SK-N-SH treated with all-trans-retinoic acid at 6 μM for 48 hours (cell line): ENCODE measurements around the gene CISD3.

Source experiments
- ATAC-seq: fragments of 200-7000 bp; cut with Tn5 transposase; 3 replicates; pipeline ENCODE4 v1.9.1; 2020; ENCODE audit warnings: mild to moderate bottlenecking, moderate library complexity
- ARNTL ChIP-seq: fragments of 450-650 bp; formaldehyde crosslinking; IDR thresholded peaks from 2 replicates; pipeline ENCODE4 v1.5.0; 2020; ENCODE audit warnings: low read depth, mild to moderate bottlenecking, moderate library complexity, borderline replicate concordance
- BACH2 ChIP-seq: fragments of 250-450 bp; sonication (Bioruptor Pico); IDR thresholded peaks from 2 replicates; pipeline ENCODE4 v1.9.0; 2021; ENCODE audit warnings: mild to moderate bottlenecking, borderline replicate concordance
- CSDC2 ChIP-seq: fragments of 250-450 bp; sonication (Bioruptor Pico); IDR thresholded peaks from 2 replicates; pipeline ENCODE4 v1.5.0; 2020; ENCODE audit warnings: mild to moderate bottlenecking, moderate library complexity
- GLIS3 ChIP-seq: fragments of 250-450 bp; sonication (Bioruptor Pico); IDR thresholded peaks from 2 replicates; pipeline ENCODE4 v1.5.0; 2020; ENCODE audit warnings: mild to moderate bottlenecking, moderate library complexity
- ISL1 ChIP-seq: fragments of 250-450 bp; sonication (Bioruptor Pico); IDR thresholded peaks from 2 replicates; pipeline ENCODE4 v2.1.2; 2022; ENCODE audit warnings: mild to moderate bottlenecking, moderate library complexity
- OSR1 ChIP-seq: fragments of 250-450 bp; sonication (Bioruptor Pico); IDR thresholded peaks from 2 replicates; pipeline ENCODE4 v1.8.0; 2022; ENCODE audit warnings: moderate library complexity, mild to moderate bottlenecking, inconsistent platforms
- PPARA ChIP-seq: fragments of 250-450 bp; sonication (Bioruptor Pico); IDR thresholded peaks from 2 replicates; pipeline ENCODE4 v1.5.0; 2020; ENCODE audit warnings: mild to moderate bottlenecking, borderline replicate concordance
- SNAI2 ChIP-seq: fragments of 250-450 bp; sonication (Bioruptor Pico); IDR thresholded peaks from 2 replicates; pipeline ENCODE4 v1.5.0; 2020; ENCODE audit warnings: mild to moderate bottlenecking, moderate library complexity
- TCF4 ChIP-seq: fragments of 250-450 bp; sonication (Bioruptor Pico); IDR thresholded peaks from 2 replicates; pipeline ENCODE4 v1.8.0; 2021; ENCODE audit warnings: mild to moderate bottlenecking, moderate library complexity, borderline replicate concordance
- TOX ChIP-seq: fragments of 250-450 bp; sonication (Bioruptor Pico); IDR thresholded peaks from 2 replicates; pipeline ENCODE4 v1.8.0; 2021; ENCODE audit warnings: mild to moderate bottlenecking, moderate library complexity, borderline replicate concordance
- ZC3H10 ChIP-seq: fragments of 250-450 bp; sonication (Bioruptor Pico); IDR thresholded peaks from 2 replicates; pipeline ENCODE4 v1.5.1; 2021; ENCODE audit warnings: mild to moderate bottlenecking, moderate library complexity
- ZFP3 ChIP-seq: fragments of 250-450 bp; sonication (Bioruptor Pico); IDR thresholded peaks from 2 replicates; pipeline ENCODE4 v1.5.0; 2020; ENCODE audit warnings: mild to moderate bottlenecking, moderate library complexity
- ZFP30 ChIP-seq: fragments of 450-650 bp; formaldehyde crosslinking; IDR thresholded peaks from 2 replicates; pipeline ENCODE4 v1.5.0; 2022; ENCODE audit warnings: mild to moderate bottlenecking, moderate library complexity
- ZNF565 ChIP-seq: fragments of 450-650 bp; formaldehyde crosslinking; conservative IDR thresholded peaks from 2 replicates; pipeline ENCODE4 v1.5.0; 2020; ENCODE audit warnings: low read depth, mild to moderate bottlenecking, moderate library complexity
- ZNF8 ChIP-seq: fragments of 450-650 bp; formaldehyde crosslinking; IDR thresholded peaks from 2 replicates; pipeline ENCODE4 v1.5.0; 2020; ENCODE audit warnings: mild to moderate bottlenecking, moderate library complexity
- TF ChIP-seq, protein P1 (sequence below): fragments of 250-450 bp; sonication (Bioruptor Pico); IDR thresholded peaks from 2 replicates; pipeline ENCODE4 v1.5.1; 2021; ENCODE audit warnings: mild to moderate bottlenecking, moderate library complexity
- TF ChIP-seq, protein P2 (sequence below): fragments of 250-450 bp; sonication (Bioruptor Pico); IDR thresholded peaks from 2 replicates; pipeline ENCODE4 v1.8.0; 2021; ENCODE audit warnings: low read depth, mild to moderate bottlenecking, moderate library complexity, borderline replicate concordance
- TF ChIP-seq, protein P3 (sequence below): fragments of 250-450 bp; sonication (Bioruptor Pico); IDR thresholded peaks from 2 replicates; pipeline ENCODE4 v1.5.1; 2020; ENCODE audit warnings: low read depth, mild to moderate bottlenecking, moderate library complexity
- TF ChIP-seq, protein P4 (sequence below): fragments of 250-450 bp; sonication (Bioruptor Pico); IDR thresholded peaks from 2 replicates; pipeline ENCODE4 v1.5.0; 2020; ENCODE audit warnings: mild to moderate bottlenecking, moderate library complexity
- TF ChIP-seq, protein P5 (sequence below): fragments of 250-450 bp; sonication (Bioruptor Pico); IDR thresholded peaks from 2 replicates; pipeline ENCODE4 v1.8.0; 2020; ENCODE audit warnings: mild to moderate bottlenecking, moderate library complexity, borderline replicate concordance

Gene CISD3

DNA sequence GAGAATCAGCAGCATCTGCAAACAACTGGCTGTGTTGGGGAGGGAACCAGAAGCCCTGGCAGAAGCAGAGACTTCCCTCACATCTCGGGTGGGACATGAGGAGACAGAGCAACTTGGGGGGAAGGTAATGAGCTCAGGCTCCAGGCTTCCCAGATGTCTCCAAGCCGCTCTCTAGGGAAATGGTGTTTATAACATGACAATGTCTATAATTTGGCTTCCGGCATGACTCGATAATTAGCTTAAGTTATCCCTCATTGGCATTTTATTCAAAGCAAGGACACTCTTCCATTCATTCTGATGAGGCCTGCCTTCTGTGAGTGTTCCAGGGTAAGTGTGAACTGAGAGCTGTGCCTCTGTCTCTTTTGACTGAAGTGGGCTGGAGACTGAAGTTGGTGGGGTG lies 39.8 kb upstream of the CISD3 start:
- no peak for ATAC-seq
- TF ChIP-seq GLIS3 (CRISPR knock-in tag) (no peak), PPARA (no peak), TOX (CRISPR knock-in tag) (no peak), ZNF8 (no peak), CSDC2 (no peak)
- TF ChIP-seq, protein P1, sequence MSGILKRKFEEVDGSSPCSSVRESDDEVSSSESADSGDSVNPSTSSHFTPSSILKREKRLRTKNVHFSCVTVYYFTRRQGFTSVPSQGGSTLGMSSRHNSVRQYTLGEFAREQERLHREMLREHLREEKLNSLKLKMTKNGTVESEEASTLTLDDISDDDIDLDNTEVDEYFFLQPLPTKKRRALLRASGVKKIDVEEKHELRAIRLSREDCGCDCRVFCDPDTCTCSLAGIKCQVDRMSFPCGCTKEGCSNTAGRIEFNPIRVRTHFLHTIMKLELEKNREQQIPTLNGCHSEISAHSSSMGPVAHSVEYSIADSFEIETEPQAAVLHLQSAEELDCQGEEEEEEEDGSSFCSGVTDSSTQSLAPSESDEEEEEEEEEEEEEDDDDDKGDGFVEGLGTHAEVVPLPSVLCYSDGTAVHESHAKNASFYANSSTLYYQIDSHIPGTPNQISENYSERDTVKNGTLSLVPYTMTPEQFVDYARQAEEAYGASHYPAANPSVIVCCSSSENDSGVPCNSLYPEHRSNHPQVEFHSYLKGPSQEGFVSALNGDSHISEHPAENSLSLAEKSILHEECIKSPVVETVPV = no peak
- TF ChIP-seq, protein P2, sequence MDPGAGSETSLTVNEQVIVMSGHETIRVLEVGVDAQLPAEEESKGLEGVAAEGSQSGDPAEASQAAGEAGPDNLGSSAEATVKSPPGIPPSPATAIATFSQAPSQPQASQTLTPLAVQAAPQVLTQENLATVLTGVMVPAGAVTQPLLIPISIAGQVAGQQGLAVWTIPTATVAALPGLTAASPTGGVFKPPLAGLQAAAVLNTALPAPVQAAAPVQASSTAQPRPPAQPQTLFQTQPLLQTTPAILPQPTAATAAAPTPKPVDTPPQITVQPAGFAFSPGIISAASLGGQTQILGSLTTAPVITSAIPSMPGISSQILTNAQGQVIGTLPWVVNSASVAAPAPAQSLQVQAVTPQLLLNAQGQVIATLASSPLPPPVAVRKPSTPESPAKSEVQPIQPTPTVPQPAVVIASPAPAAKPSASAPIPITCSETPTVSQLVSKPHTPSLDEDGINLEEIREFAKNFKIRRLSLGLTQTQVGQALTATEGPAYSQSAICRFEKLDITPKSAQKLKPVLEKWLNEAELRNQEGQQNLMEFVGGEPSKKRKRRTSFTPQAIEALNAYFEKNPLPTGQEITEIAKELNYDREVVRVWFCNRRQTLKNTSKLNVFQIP (CRISPR knock-in tag) = no peak
- TF ChIP-seq, protein P3, sequence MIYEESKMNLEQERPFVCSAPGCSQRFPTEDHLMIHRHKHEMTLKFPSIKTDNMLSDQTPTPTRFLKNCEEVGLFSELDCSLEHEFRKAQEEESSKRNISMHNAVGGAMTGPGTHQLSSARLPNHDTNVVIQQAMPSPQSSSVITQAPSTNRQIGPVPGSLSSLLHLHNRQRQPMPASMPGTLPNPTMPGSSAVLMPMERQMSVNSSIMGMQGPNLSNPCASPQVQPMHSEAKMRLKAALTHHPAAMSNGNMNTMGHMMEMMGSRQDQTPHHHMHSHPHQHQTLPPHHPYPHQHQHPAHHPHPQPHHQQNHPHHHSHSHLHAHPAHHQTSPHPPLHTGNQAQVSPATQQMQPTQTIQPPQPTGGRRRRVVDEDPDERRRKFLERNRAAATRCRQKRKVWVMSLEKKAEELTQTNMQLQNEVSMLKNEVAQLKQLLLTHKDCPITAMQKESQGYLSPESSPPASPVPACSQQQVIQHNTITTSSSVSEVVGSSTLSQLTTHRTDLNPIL (CRISPR knock-in tag) = no peak
- TF ChIP-seq, all 23 proteins: peak for 0

DNA sequence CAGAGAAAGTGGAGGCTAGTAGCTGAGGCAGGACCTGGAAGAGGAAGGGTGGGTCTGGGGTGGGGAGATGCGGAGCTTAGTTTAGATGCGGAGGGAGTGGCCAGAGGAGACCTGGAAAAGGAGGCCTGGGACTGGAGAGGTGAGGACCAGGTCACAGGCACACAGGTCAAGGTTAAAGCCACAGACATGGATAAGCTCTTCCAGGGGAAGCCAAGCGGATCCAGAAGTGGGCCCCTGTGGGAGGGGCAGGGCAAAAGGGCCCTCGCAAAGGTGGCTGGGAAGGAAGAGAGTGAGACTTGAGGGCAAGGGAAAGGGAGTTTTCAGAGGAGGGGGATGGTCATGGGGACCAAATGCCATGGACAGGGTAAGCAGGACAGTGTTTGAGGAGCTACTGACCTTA lies 39.0 kb upstream of the CISD3 start:
- no peak for ATAC-seq
- no peak for TF ChIP-seq OSR1 (CRISPR knock-in tag)
- TF ChIP-seq ZNF565 (CRISPR knock-in tag) = no peak
- TF ChIP-seq, protein P2 (CRISPR knock-in tag) = no peak
- no peak for TF ChIP-seq TCF4 (CRISPR knock-in tag)
- no peak for TF ChIP-seq ZNF8
- no peak for TF ChIP-seq ARNTL (CRISPR knock-in tag)
- TF ChIP-seq GLIS3 (CRISPR knock-in tag) = no peak
- TF ChIP-seq, protein P4, sequence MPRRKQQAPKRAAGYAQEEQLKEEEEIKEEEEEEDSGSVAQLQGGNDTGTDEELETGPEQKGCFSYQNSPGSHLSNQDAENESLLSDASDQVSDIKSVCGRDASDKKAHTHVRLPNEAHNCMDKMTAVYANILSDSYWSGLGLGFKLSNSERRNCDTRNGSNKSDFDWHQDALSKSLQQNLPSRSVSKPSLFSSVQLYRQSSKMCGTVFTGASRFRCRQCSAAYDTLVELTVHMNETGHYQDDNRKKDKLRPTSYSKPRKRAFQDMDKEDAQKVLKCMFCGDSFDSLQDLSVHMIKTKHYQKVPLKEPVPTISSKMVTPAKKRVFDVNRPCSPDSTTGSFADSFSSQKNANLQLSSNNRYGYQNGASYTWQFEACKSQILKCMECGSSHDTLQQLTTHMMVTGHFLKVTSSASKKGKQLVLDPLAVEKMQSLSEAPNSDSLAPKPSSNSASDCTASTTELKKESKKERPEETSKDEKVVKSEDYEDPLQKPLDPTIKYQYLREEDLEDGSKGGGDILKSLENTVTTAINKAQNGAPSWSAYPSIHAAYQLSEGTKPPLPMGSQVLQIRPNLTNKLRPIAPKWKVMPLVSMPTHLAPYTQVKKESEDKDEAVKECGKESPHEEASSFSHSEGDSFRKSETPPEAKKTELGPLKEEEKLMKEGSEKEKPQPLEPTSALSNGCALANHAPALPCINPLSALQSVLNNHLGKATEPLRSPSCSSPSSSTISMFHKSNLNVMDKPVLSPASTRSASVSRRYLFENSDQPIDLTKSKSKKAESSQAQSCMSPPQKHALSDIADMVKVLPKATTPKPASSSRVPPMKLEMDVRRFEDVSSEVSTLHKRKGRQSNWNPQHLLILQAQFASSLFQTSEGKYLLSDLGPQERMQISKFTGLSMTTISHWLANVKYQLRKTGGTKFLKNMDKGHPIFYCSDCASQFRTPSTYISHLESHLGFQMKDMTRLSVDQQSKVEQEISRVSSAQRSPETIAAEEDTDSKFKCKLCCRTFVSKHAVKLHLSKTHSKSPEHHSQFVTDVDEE (CRISPR knock-in tag) = no peak
- no peak for TF ChIP-seq PPARA
- TF ChIP-seq, protein P3 (CRISPR knock-in tag) = no peak
- TF ChIP-seq TOX (CRISPR knock-in tag) = no peak
- TF ChIP-seq, protein P1 = no peak
- no peak for TF ChIP-seq ISL1 (CRISPR knock-in tag)
- no peak for TF ChIP-seq ZFP3 (CRISPR knock-in tag)
- no peak for TF ChIP-seq BACH2
- TF ChIP-seq CSDC2 = no peak
- TF ChIP-seq SNAI2 (CRISPR knock-in tag) = no peak
- TF ChIP-seq ZC3H10 (CRISPR knock-in tag) = no peak
- no peak for TF ChIP-seq ZFP30 (CRISPR knock-in tag)
- TF ChIP-seq, protein P5, sequence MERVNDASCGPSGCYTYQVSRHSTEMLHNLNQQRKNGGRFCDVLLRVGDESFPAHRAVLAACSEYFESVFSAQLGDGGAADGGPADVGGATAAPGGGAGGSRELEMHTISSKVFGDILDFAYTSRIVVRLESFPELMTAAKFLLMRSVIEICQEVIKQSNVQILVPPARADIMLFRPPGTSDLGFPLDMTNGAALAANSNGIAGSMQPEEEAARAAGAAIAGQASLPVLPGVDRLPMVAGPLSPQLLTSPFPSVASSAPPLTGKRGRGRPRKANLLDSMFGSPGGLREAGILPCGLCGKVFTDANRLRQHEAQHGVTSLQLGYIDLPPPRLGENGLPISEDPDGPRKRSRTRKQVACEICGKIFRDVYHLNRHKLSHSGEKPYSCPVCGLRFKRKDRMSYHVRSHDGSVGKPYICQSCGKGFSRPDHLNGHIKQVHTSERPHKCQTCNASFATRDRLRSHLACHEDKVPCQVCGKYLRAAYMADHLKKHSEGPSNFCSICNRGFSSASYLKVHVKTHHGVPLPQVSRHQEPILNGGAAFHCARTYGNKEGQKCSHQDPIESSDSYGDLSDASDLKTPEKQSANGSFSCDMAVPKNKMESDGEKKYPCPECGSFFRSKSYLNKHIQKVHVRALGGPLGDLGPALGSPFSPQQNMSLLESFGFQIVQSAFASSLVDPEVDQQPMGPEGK = no peak
